Osteocyte (in vitro differentiated cells): ENCODE results near the gene ARL3. TPM values are rescaled to one million over a fixed set of nuclear protein-coding genes. Genes with fewer than 3 reads are reported as not detected.

Experiments used
- DNase-seq: peaks from one replicate; pipeline ENCODE4 v3.0.0; 2021; ENCODE audit warnings: mixed read lengths; ENCODE audit not compliant: unreplicated experiment; ENCODE audit errors: extremely low spot score
- H3K27ac Mint-ChIP-seq: one replicate; pipeline ENCODE4 v1.8.0; 2021; ENCODE audit warnings: mild to moderate bottlenecking, mixed read lengths; ENCODE audit not compliant: unreplicated experiment
- H3K27me3 Mint-ChIP-seq: one replicate; pipeline ENCODE4 v1.8.0; 2021; ENCODE audit warnings: mixed read lengths; ENCODE audit not compliant: unreplicated experiment
- H3K36me3 Mint-ChIP-seq: one replicate; pipeline ENCODE4 v1.8.0; 2021; ENCODE audit warnings: mixed read lengths; ENCODE audit not compliant: unreplicated experiment
- H3K4me1 Mint-ChIP-seq: one replicate; pipeline ENCODE4 v1.8.0; 2021; ENCODE audit warnings: mixed read lengths; ENCODE audit not compliant: unreplicated experiment
- H3K4me3 Mint-ChIP-seq: one replicate; pipeline ENCODE4 v1.8.0; 2021; ENCODE audit warnings: mild to moderate bottlenecking, moderate library complexity, mixed read lengths; ENCODE audit not compliant: unreplicated experiment
- H3K9me3 Mint-ChIP-seq: one replicate; pipeline ENCODE4 v1.8.0; 2021; ENCODE audit warnings: mixed read lengths; ENCODE audit not compliant: unreplicated experiment
- total RNA-seq: library from RNA; stranded (reverse); gene quantifications from 2 replicates; pipeline ENCODE4 v1.2.1, GENCODE V29; 2021
- TF ChIP-seq, protein P1 (sequence below): fragments of 200-600 bp; sonication (generic); IDR thresholded peaks from 2 replicates; pipeline ENCODE4 v1.5.0; 2021; ENCODE audit warnings: antibody characterized with exemption, mild to moderate bottlenecking, moderate library complexity

ARL3 gene
- total RNA-seq, 1 donor from 2014 or later: 11.6 TPM

- Mint-ChIP-seq H3K27me3 (no peaks in the 10 kb centered on the region), H3K4me1 (peaks cover 26% of the 10 kb centered on the region), H3K27ac (peak overlapping the region; percentile 97), H3K4me3 (peak overlapping the region; percentile 87), H3K9me3 (no peaks in the 10 kb centered on the region), H3K36me3 (no peaks in the 10 kb centered on the region)
- TF ChIP-seq, protein P1, sequence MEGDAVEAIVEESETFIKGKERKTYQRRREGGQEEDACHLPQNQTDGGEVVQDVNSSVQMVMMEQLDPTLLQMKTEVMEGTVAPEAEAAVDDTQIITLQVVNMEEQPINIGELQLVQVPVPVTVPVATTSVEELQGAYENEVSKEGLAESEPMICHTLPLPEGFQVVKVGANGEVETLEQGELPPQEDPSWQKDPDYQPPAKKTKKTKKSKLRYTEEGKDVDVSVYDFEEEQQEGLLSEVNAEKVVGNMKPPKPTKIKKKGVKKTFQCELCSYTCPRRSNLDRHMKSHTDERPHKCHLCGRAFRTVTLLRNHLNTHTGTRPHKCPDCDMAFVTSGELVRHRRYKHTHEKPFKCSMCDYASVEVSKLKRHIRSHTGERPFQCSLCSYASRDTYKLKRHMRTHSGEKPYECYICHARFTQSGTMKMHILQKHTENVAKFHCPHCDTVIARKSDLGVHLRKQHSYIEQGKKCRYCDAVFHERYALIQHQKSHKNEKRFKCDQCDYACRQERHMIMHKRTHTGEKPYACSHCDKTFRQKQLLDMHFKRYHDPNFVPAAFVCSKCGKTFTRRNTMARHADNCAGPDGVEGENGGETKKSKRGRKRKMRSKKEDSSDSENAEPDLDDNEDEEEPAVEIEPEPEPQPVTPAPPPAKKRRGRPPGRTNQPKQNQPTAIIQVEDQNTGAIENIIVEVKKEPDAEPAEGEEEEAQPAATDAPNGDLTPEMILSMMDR: no peak
- DNase-seq: no peak
These were observed 71.4 kb downstream of the ARL3 start for GRCh38 chr10:102642736-102643335.

DNA sequence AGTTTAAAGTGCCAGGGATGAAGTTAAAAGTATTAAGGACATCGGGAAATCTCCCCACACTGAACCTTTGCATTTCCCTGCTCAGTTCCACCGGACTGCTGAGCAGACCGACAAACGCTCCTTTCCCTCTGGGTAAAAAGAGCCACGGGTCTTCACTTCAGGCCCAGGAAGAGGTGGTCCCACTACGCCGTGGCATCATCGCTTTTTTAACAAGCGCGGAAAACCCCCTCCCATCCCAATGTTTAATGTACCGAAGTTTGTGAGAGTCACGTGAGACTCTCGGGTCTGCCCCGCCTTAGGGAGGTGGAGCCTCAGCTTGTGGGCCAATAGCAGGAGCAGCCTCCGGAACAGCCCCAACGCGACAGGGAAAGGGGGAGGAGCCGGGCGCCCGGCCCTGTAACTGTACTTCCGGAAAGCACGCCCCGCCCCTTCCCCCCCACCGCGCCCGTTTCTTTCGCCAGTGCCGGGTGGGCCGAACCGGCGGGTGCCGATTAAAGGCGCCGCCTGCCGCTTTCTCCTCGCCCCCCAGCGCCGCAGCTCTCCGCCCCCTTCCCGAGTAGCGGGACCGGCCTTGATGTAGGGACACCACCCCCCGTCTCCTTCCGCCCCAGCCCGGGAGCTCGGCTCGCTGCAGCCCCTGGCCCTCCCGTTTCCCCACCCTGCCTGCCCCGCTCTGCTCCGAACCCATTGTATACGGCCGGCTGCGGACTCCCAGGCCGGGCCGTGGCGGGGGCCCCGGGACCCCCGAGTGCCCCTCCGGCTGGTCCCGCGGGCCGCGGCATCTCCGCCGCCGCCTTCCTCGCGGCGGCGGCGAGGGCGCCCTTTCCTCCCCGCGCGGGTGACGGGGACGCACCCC lies 72.1 kb downstream of the ARL3 start:
- H3K4me3 Mint-ChIP-seq: peak overlapping the region; percentile 85
- peak; percentile 98 for DNase-seq
- H3K27me3 Mint-ChIP-seq: no peaks in the 10 kb centered on the region
- H3K27ac Mint-ChIP-seq: peak overlapping the region; percentile 98
- H3K4me1 Mint-ChIP-seq: peaks cover 19% of the 10 kb centered on the region
- TF ChIP-seq, protein P1: no peak
- no peaks in the 10 kb centered on the region for H3K9me3 Mint-ChIP-seq
- no peaks in the 10 kb centered on the region for H3K36me3 Mint-ChIP-seq

DNA sequence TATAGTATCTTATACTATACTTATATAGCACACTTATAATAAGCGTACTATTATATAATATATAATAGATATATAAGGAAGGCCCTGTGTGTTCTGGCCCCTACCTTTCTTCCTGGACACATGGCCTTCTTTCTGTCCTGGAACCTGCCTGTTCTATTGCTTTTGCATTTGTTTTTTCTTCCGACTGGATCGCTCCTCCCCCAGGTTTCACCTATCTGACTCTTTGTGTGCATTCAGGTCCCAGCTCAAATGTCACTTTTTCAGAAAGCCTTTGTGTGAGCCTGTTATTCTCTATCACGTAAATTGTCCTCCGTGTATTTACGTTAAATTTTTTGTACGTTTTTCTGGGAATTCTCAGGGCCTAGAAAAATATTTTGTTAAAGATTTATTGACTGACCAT lies 72.8 kb downstream of the ARL3 start:
- H3K27ac Mint-ChIP-seq: peak overlapping the region; percentile 98
- no peaks in the 10 kb centered on the region for H3K9me3 Mint-ChIP-seq
- H3K36me3 Mint-ChIP-seq: no peaks in the 10 kb centered on the region
- peaks cover 12% of the 10 kb centered on the region for H3K4me1 Mint-ChIP-seq
- no peak for DNase-seq
- no peaks in the 10 kb centered on the region for H3K27me3 Mint-ChIP-seq
- TF ChIP-seq, protein P1: no peak
- peak overlapping the region; percentile 85 for H3K4me3 Mint-ChIP-seq

- Mint-ChIP-seq H3K4me1 (peaks cover 7% of the 10 kb centered on the region), H3K27me3 (no peaks in the 10 kb centered on the region), H3K36me3 (no peaks in the 10 kb centered on the region), H3K9me3 (no peaks in the 10 kb centered on the region), H3K27ac (no peak overlapping the region), H3K4me3 (no peak overlapping the region)
- no peak for DNase-seq
- TF ChIP-seq, protein P1: no peak
These were observed 74.7 kb downstream of the ARL3 start for GRCh38 chr10:102639537-102639936.

DNA sequence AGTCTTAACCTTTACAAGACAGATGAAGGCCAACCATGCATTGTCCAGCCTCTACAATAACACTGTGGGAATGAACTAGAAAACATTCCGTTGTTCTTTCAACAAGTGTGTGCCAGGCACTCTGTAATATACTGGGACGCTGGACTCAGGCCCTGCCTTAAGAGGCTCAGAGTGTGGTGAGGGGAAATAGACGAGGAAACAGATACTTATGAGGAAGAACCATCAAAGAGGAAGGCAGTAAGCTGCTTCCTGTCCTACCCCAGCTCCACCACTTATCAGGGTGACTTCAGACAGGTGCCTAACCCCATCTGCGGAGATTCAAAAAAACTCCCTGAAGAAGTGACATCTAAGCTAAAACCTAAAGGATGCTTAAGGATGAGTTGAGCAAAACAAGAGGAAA lies 78.8 kb downstream of the ARL3 start:
- Mint-ChIP-seq H3K4me1 (peaks cover 35% of the 10 kb centered on the region), H3K9me3 (no peaks in the 10 kb centered on the region), H3K27ac (no peak overlapping the region)

More for the DNA sequence above, 78.8 kb downstream of the ARL3 start:
- no peaks in the 10 kb centered on the region for H3K27me3 Mint-ChIP-seq
- TF ChIP-seq, protein P1: no peak
- DNase-seq: no peak
- H3K36me3 Mint-ChIP-seq: no peaks in the 10 kb centered on the region
- no peak overlapping the region for H3K4me3 Mint-ChIP-seq
